Immature natural killer cell (primary cell): ENCODE results near the gene TGFBR3. TPM values are rescaled to one million over a fixed set of nuclear protein-coding genes. Genes with fewer than 3 reads are reported as not detected.

ENCODE experiments used
- DNase-seq, 3 donors: peaks; one replicate each; pipeline ENCODE4 v3.0.0; 2022; ENCODE audit warnings: mixed read lengths in 1 of 3
- H3K27ac Mint-ChIP-seq, 6 donors: one replicate each; pipeline ENCODE4 v1.8.0; 2020; ENCODE audit warnings: mixed read lengths in 6 of 6, mild to moderate bottlenecking in 5 of 6, inconsistent platforms in 4 of 6, moderate library complexity in 3 of 6
- H3K27me3 Mint-ChIP-seq, 3 donors: one replicate each; pipeline ENCODE4 v1.8.0; 2020 to 2021; ENCODE audit warnings: low read depth in 3 of 3, mild to moderate bottlenecking in 3 of 3, mixed read lengths in 3 of 3, moderate library complexity in 3 of 3, inconsistent platforms in 1 of 3
- H3K36me3 Mint-ChIP-seq, 3 donors: one replicate each; pipeline ENCODE4 v1.8.0; 2020; ENCODE audit warnings: mixed read lengths in 3 of 3, inconsistent platforms in 2 of 3, mild to moderate bottlenecking in 2 of 3
- H3K4me1 Mint-ChIP-seq, 2 donors: one replicate each; pipeline ENCODE4 v1.8.0; 2020; ENCODE audit warnings: inconsistent platforms in 2 of 2, mild to moderate bottlenecking in 2 of 2, mixed read lengths in 2 of 2, moderate library complexity in 1 of 2
- H3K4me3 Mint-ChIP-seq, 5 donors: one replicate each; pipeline ENCODE4 v1.8.0; 2020; ENCODE audit warnings: mild to moderate bottlenecking in 5 of 5, mixed read lengths in 5 of 5, inconsistent platforms in 3 of 5, moderate library complexity in 3 of 5
- H3K9me3 Mint-ChIP-seq, 6 donors: one replicate each; pipeline ENCODE4 v1.8.0; 2020; ENCODE audit warnings: mild to moderate bottlenecking in 6 of 6, mixed read lengths in 6 of 6, inconsistent platforms in 4 of 6, moderate library complexity in 3 of 6
- polyA plus RNA-seq, 3 donors: library from polyadenylated mRNA; unstranded; fragments of 300-500 nt; fragmentation: Illumina TruSeq; gene quantifications; one replicate each; pipeline ENCODE4 v1.2.3, GENCODE V29; 2021

The TGFBR3 gene
- polyA plus RNA-seq, 3 donors from 2014 or later = 141 to 245 (median 183) TPM

DNA sequence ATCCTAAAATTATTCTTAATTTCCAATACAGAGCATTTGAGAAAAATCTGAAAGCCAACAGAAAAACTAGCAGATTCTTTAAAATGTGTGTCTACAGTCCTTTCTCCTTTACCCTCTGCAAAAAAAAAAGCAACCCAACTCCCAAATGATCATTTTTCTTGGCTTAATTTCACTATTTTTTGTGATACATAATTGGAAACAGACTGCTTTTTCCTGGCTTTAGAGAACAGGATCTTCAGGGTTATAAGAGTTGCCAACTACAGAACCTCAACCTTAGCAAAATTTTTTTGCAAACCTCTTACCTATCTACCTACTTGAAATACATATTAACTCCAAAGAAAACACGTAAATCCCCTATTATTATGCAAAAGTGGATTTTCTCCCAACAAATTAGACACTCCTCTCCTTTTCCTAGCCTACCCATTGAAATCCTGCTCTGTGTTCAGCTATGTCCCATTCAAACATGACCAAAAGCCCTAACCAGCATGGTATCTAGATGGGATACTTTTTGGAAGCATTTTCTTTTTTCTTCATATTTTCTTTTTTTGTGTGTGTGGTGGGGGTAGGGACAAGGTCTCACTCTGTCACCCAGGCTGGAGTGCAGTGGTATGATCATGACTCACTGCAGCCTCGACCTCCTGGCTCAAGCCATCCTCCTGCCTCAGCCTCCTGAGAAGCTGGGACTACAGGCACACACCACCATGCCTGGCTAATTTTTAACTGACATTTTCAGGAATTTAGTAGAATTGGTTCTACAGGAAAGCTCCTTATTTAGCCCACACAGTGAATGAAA lies 9.0 kb downstream of the TGFBR3 start:
- Mint-ChIP-seq H3K27me3 (peaks cover 0 to 6% (median 0%) of the 10 kb centered on the region in 3 donors), H3K36me3 (peaks cover 0 to 4% (median 0%) of the 10 kb centered on the region in 3 donors), H3K27ac (peak overlapping the region; percentile 55 to 92 (median 86)), H3K4me1 (peaks cover 94 to 99% of the 10 kb centered on the region in 2 donors), H3K9me3 (no peaks in the 10 kb centered on the region), H3K4me3 (peak overlapping the region; percentile 47 to 78 (median 75))
- DNase-seq = no peak

DNA sequence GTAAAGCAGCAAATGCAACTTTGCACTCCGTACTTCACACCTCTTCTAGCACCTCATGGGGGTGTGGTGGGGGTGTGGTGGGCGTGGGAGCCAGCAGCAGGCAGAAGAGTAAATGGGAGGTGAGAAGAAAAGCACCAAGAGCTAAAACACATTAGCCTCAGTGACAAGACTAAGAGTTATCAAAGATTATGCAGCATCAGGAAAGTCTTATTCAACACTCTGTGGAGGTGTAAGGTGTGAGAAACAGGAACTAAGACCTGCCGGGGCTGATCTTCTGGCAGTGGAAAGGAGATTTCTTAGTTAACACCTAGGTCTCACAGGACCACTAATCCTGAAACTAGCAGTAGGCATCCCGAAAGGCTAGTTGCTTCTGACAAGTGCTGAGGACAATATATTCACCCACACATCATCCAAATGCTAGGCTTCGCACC lies 9.9 kb downstream of the TGFBR3 start:
- peak overlapping the region; percentile 68 to 78 (median 75) for H3K4me3 Mint-ChIP-seq

GRCh38 chr1:91874167-91874566 lies 11.8 kb downstream of the TGFBR3 start:
- H3K27ac Mint-ChIP-seq = peak overlapping the region; percentile 82 to 94 (median 91)
- H3K4me1 Mint-ChIP-seq = peaks cover 96 to 99% of the 10 kb centered on the region in 2 donors
- H3K9me3 Mint-ChIP-seq = no peaks in the 10 kb centered on the region
- peak overlapping the region; percentile 76 to 84 (median 81) for H3K4me3 Mint-ChIP-seq
- H3K27me3 Mint-ChIP-seq = peaks cover 0 to 7% (median 0%) of the 10 kb centered on the region in 3 donors
- DNase-seq = no peak
- H3K36me3 Mint-ChIP-seq = peaks cover 0 to 4% (median 0%) of the 10 kb centered on the region in 3 donors

More for the DNA sequence above, 9.9 kb downstream of the TGFBR3 start:
- DNase-seq = peak; percentile 46 to 57 (median 51)
- Mint-ChIP-seq H3K4me1 (peaks cover 95 to 99% of the 10 kb centered on the region in 2 donors), H3K27ac (peak overlapping the region; percentile 80 to 92 (median 90)), H3K27me3 (peaks cover 0 to 6% (median 0%) of the 10 kb centered on the region in 3 donors), H3K9me3 (no peaks in the 10 kb centered on the region), H3K36me3 (peaks cover 0 to 4% (median 0%) of the 10 kb centered on the region in 3 donors)

DNA sequence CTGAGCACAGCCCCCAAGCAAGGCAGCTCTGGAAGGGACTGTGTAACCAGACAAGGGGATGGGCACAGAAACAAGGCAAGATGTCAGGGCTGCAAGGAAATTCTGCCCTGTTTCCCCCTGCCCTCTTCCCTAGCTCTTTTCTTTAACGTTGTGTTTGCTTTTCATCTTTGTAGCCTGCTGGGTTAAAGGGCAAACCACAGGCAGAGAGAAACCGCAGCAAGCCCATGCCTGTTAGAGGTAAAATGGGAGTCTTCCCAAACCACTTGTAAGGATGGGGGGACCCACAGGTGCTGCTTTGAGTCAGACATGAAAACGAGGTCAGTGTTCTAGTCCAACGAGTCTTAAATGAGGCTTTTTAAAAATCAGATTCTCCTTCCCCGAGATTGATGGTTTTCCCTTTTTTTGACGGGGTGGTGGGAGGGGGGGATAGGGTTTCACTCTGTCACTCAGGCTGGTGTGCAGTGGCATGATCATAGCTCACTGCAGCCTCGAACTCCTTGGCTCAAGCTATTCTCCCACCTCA lies 13.3 kb downstream of the TGFBR3 start:
- Mint-ChIP-seq H3K4me1 (peaks cover 96 to 100% of the 10 kb centered on the region in 2 donors), H3K4me3 (peak overlapping the region; percentile 76 to 85 (median 78)), H3K36me3 (peaks cover 0 to 4% (median 0%) of the 10 kb centered on the region in 3 donors), H3K27ac (peak overlapping the region; percentile 75 to 93 (median 88)), H3K27me3 (peaks cover 0 to 7% (median 0%) of the 10 kb centered on the region in 3 donors), H3K9me3 (no peaks in the 10 kb centered on the region)
- no peak for DNase-seq

DNA sequence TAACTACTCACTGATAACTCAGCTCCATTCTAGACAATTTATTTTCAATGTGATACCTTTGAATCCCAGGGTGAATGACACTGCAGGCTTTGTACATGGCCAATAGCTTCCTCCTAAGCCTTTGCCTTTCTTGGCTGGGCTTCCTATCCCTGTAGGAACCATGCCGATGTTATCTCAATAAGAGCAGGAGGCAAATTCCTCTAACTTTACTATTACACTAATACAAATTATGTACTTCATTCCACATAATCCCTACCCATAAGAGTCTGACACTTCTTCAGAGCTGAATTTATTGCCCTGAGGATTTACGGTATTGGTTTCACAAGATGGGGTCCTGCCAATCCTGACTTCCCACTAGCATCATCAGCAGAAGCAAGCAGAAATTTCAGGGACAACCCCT lies 14.0 kb downstream of the TGFBR3 start:
- Mint-ChIP-seq H3K27ac (peak overlapping the region; percentile 75 to 93 (median 88)), H3K4me1 (peaks cover 96 to 100% of the 10 kb centered on the region in 2 donors), H3K9me3 (no peaks in the 10 kb centered on the region), H3K36me3 (peaks cover 0 to 4% (median 0%) of the 10 kb centered on the region in 3 donors), H3K27me3 (peaks cover 0 to 7% (median 0%) of the 10 kb centered on the region in 3 donors), H3K4me3 (peak overlapping the region; percentile 40 to 85 (median 78))
- no peak for DNase-seq

- H3K9me3 Mint-ChIP-seq = no peaks in the 10 kb centered on the region
- H3K4me1 Mint-ChIP-seq = peaks cover 98 to 100% of the 10 kb centered on the region in 2 donors
- peak overlapping the region; percentile 31 to 72 (median 58) for H3K4me3 Mint-ChIP-seq
- peak overlapping the region; percentile 43 to 91 (median 74) for H3K27ac Mint-ChIP-seq
- DNase-seq = no peak
- peaks cover 0 to 2% (median 0%) of the 10 kb centered on the region in 3 donors for H3K36me3 Mint-ChIP-seq
- peaks cover 0 to 3% (median 0%) of the 10 kb centered on the region in 3 donors for H3K27me3 Mint-ChIP-seq
These were observed 15.6 kb downstream of the TGFBR3 start for GRCh38 chr1:91870322-91870721.

GRCh38 chr1:91866425-91866824 lies 19.5 kb downstream of the TGFBR3 start:
- Mint-ChIP-seq H3K4me1 (peaks cover 92 to 97% of the 10 kb centered on the region in 2 donors), H3K36me3 (no peaks in the 10 kb centered on the region), H3K4me3 (peak overlapping the region; percentile 22 to 67 (median 44)), H3K27me3 (peaks cover 0 to 2% (median 1%) of the 10 kb centered on the region in 3 donors), H3K27ac (peak overlapping the region; percentile 36 to 84 (median 74)), H3K9me3 (no peaks in the 10 kb centered on the region)
- DNase-seq = no peak

- DNase-seq = no peak
- H3K9me3 Mint-ChIP-seq = no peaks in the 10 kb centered on the region
- H3K36me3 Mint-ChIP-seq = peaks cover 0 to 12% (median 7%) of the 10 kb centered on the region in 3 donors
- H3K27ac Mint-ChIP-seq = peak overlapping the region; percentile 60 to 83 (median 76)
- peaks cover 0 to 2% (median 0%) of the 10 kb centered on the region in 3 donors for H3K27me3 Mint-ChIP-seq
- peaks cover 91 to 97% of the 10 kb centered on the region in 2 donors for H3K4me1 Mint-ChIP-seq
- H3K4me3 Mint-ChIP-seq = peak overlapping the region; percentile 53 to 74 (median 61)
These were observed 21.8 kb downstream of the TGFBR3 start for GRCh38 chr1:91864017-91864700.

DNA sequence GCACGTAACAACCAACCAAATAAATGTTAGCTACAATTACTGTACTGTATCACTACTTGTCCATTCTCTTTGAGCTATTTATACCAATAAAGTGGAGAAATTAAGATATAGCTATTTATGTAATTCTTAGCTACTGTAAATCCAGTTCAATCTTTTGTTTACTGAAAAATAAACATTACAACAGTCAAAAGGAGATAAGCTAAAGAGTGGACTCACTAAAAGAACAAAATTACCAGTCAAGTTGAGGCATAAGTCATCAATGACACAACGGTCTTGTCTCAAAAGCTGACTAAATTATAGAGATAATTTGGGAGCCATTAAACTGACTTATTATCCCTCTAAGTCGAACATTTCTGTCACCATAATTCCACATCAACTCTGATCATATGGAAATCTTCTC lies 22.5 kb downstream of the TGFBR3 start:
- Mint-ChIP-seq H3K4me1 (peaks cover 89 to 97% of the 10 kb centered on the region in 2 donors), H3K27ac (peak overlapping the region; percentile 11 to 83 (median 64)), H3K36me3 (peaks cover 0 to 12% (median 7%) of the 10 kb centered on the region in 3 donors), H3K9me3 (no peaks in the 10 kb centered on the region), H3K27me3 (peaks cover 0 to 2% (median 2%) of the 10 kb centered on the region in 3 donors), H3K4me3 (peak overlapping the region; percentile 53 to 74 (median 61))
- no peak for DNase-seq

- no peak for DNase-seq
- Mint-ChIP-seq H3K27me3 (peaks cover 0 to 3% (median 2%) of the 10 kb centered on the region in 3 donors), H3K27ac (peak overlapping the region; percentile 72 to 86 (median 78)), H3K36me3 (peaks cover 0 to 17% (median 7%) of the 10 kb centered on the region in 3 donors), H3K4me3 (peak overlapping the region; percentile 19 to 59 (median 42)), H3K9me3 (no peaks in the 10 kb centered on the region), H3K4me1 (peaks cover 89 to 97% of the 10 kb centered on the region in 2 donors)
These were observed 23.8 kb downstream of the TGFBR3 start for GRCh38 chr1:91862120-91862519.

- H3K27me3 Mint-ChIP-seq = peaks cover 2 to 3% (median 3%) of the 10 kb centered on the region in 3 donors
- H3K9me3 Mint-ChIP-seq = no peaks in the 10 kb centered on the region
- no peak overlapping the region for H3K4me3 Mint-ChIP-seq
These were observed 28.3 kb downstream of the TGFBR3 start for GRCh38 chr1:91857557-91858239.

GRCh38 chr1:91856996-91857395 lies 29.0 kb downstream of the TGFBR3 start:
- Mint-ChIP-seq H3K4me3 (no peak overlapping the region), H3K27me3 (peaks cover 0 to 3% (median 3%) of the 10 kb centered on the region in 3 donors), H3K36me3 (peaks cover 3 to 27% (median 18%) of the 10 kb centered on the region in 3 donors), H3K9me3 (no peaks in the 10 kb centered on the region), H3K4me1 (peaks cover 75 to 99% of the 10 kb centered on the region in 2 donors), H3K27ac (peak overlapping the region; percentile 26 to 79 (median 67))
- DNase-seq = no peak

More at GRCh38 chr1:91857557-91858239, 28.3 kb downstream of the TGFBR3 start:
- Mint-ChIP-seq H3K36me3 (peaks cover 3 to 27% (median 18%) of the 10 kb centered on the region in 3 donors), H3K27ac (peak overlapping the region; percentile 22 to 79 (median 70)), H3K4me1 (peaks cover 81 to 99% of the 10 kb centered on the region in 2 donors)
- DNase-seq = no peak
